BLaER1 treated with 17β-estradiol and CSF1 and Interleukin-3, amounts not matched to agents 10 nM and 100 nM (cell line): ENCODE results near the gene KLHDC4.

ENCODE experiments used
- H3K27ac ChIP-seq, 11 experiments: shearing (Covaris generic); formaldehyde crosslinking; 2 replicates each; pipeline ENCODE4 v1.8.1; 2022
- H3K27me3 ChIP-seq, 11 experiments: shearing (Covaris generic); formaldehyde crosslinking; 2 replicates each; pipeline ENCODE4 v1.8.1; 2022
- H3K36me3 ChIP-seq, 11 experiments: shearing (Covaris generic); formaldehyde crosslinking; 2 replicates each; pipeline ENCODE4 v1.8.1; 2022
- H3K4me1 ChIP-seq, 10 experiments: shearing (Covaris generic); formaldehyde crosslinking; 2 replicates each; pipeline ENCODE4 v1.8.1; 2022
- H3K4me2 ChIP-seq, 11 experiments: shearing (Covaris generic); formaldehyde crosslinking; 2 replicates each; pipeline ENCODE4 v1.8.1; 2022
- H3K4me3 ChIP-seq, 10 experiments: shearing (Covaris generic); formaldehyde crosslinking; 2 replicates each; pipeline ENCODE4 v1.8.1; 2022
- H3K9ac ChIP-seq, 11 experiments: shearing (Covaris generic); formaldehyde crosslinking; 2 replicates each; pipeline ENCODE4 v1.8.1; 2022
- H3K9me3 ChIP-seq, 11 experiments: shearing (Covaris generic); formaldehyde crosslinking; replicated peaks in 1 of 11; 2 replicates each; pipeline ENCODE4 v1.8.1; 2022
- H4K20me1 ChIP-seq, 11 experiments: shearing (Covaris generic); formaldehyde crosslinking; 2 replicates each; pipeline ENCODE4 v1.8.1; 2022
- Cebpa-rat ChIP-seq, 11 experiments: shearing (Covaris generic); IDR thresholded peaks; 2 replicates each; pipeline ENCODE4 v1.8.1; 2022

KLHDC4 gene

GRCh38 chr16:87762620-87763019 is 3.2 kb downstream of the KLHDC4 start:
- H3K4me2 ChIP-seq = peak overlapping the region in 3 of 11 experiments; percentile 0 to 16 (median 2); a peak in 1 of 22 replicates

GRCh38 chr16:87762071-87762571 is 3.7 kb downstream of the KLHDC4 start:
- Histone ChIP-seq H3K4me3 (no peak overlapping the region), H3K9ac (peak overlapping the region in 1 of 11 experiments; percentile 6; a peak in 1 of 22 replicates), H4K20me1 (peaks cover 0 to 84% (median 46%) of the 10 kb centered on the region in 11 experiments; a peak in 15 of 22 replicates), H3K36me3 (peaks cover 62 to 78% (median 73%) of the 10 kb centered on the region in 11 experiments), H3K27me3 (no peaks in the 10 kb centered on the region), H3K27ac (no peak overlapping the region), H3K4me2 (peak overlapping the region in 3 of 11 experiments; percentile 0 to 16 (median 2); a peak in 1 of 22 replicates), H3K4me1 (peaks cover 19 to 41% (median 34%) of the 10 kb centered on the region in 10 experiments), H3K9me3 (no peaks in the 10 kb centered on the region)
- no peak; a peak in 1 of 22 replicates for TF ChIP-seq Cebpa-rat (IDR thresholded peaks at IDR 0.05)

More at GRCh38 chr16:87762620-87763019, 3.2 kb downstream of the KLHDC4 start:
- peaks cover 57 to 73% (median 68%) of the 10 kb centered on the region in 11 experiments for H3K36me3 ChIP-seq
- H3K27ac ChIP-seq = no peak overlapping the region
- peaks cover 19 to 41% (median 34%) of the 10 kb centered on the region in 10 experiments for H3K4me1 ChIP-seq
- H3K9ac ChIP-seq = peak overlapping the region in 1 of 11 experiments; percentile 6; a peak in 2 of 22 replicates
- no peaks in the 10 kb centered on the region for H3K27me3 ChIP-seq
- peaks cover 0 to 79% (median 46%) of the 10 kb centered on the region in 11 experiments; a peak in 15 of 22 replicates for H4K20me1 ChIP-seq
- no peak overlapping the region for H3K4me3 ChIP-seq
- H3K9me3 ChIP-seq = no peaks in the 10 kb centered on the region
- no peak for TF ChIP-seq Cebpa-rat (IDR thresholded peaks at IDR 0.05)

DNA sequence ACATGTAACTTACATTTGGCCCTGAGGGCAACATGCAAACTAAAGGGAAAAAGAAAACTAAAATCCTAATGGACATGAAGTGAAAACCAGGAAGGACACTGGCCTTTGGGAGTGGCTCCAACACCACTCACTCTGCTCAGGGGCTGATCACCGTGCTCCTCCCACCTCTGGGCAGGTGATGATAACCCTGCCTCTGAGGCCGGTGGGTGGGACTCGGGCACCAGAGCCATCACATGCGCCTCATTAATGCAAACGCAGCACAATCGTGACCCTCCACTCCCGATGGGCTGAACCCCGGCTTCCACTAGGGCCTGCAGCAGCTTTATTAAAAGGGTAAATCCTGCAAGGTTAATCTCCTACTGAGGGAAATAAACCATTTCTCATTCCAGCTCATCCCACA is 4.7 kb downstream of the KLHDC4 start:
- Histone ChIP-seq H3K27ac (no peak overlapping the region), H3K27me3 (no peaks in the 10 kb centered on the region), H3K4me2 (no peak overlapping the region), H3K4me1 (peaks cover 14 to 35% (median 27%) of the 10 kb centered on the region in 10 experiments), H3K4me3 (no peak overlapping the region), H3K9ac (no peak overlapping the region), H4K20me1 (peaks cover 0 to 92% (median 49%) of the 10 kb centered on the region in 11 experiments; a peak in 16 of 22 replicates), H3K9me3 (no peaks in the 10 kb centered on the region), H3K36me3 (peaks cover 73 to 88% (median 83%) of the 10 kb centered on the region in 11 experiments)
- no peak for TF ChIP-seq Cebpa-rat (IDR thresholded peaks at IDR 0.05)

- Histone ChIP-seq H3K27me3 (no peaks in the 10 kb centered on the region), H3K9me3 (no peaks in the 10 kb centered on the region), H3K4me2 (no peak overlapping the region), H3K9ac (no peak overlapping the region), H3K4me3 (no peak overlapping the region), H3K36me3 (peaks cover 93 to 100% (median 100%) of the 10 kb centered on the region in 11 experiments), H4K20me1 (peaks cover 0 to 98% (median 54%) of the 10 kb centered on the region in 11 experiments; a peak in 16 of 22 replicates), H3K27ac (no peak overlapping the region), H3K4me1 (peaks cover 0 to 12% (median 10%) of the 10 kb centered on the region in 10 experiments; a peak in 11 of 20 replicates)
- TF ChIP-seq Cebpa-rat (IDR thresholded peaks at IDR 0.05) = no peak
Observed at GRCh38 chr16:87757841-87758426, 7.9 kb downstream of the KLHDC4 start.

- Histone ChIP-seq H3K4me3 (no peak overlapping the region), H3K4me2 (no peak overlapping the region), H3K36me3 (peaks cover 94 to 100% (median 100%) of the 10 kb centered on the region in 11 experiments), H3K27ac (no peak overlapping the region), H3K9ac (no peak overlapping the region), H3K4me1 (peaks cover 0 to 9% (median 0%) of the 10 kb centered on the region in 10 experiments; a peak in 4 of 20 replicates), H3K27me3 (no peaks in the 10 kb centered on the region), H4K20me1 (peaks cover 0 to 98% (median 63%) of the 10 kb centered on the region in 11 experiments; a peak in 16 of 22 replicates), H3K9me3 (no peaks in the 10 kb centered on the region)
- TF ChIP-seq Cebpa-rat (IDR thresholded peaks at IDR 0.05) = no peak
Observed at GRCh38 chr16:87754535-87754934, 11.3 kb downstream of the KLHDC4 start.

GRCh38 chr16:87747626-87748414 is 18.0 kb downstream of the KLHDC4 start:
- 0 out of 22 replicates have a peak overlapping the region, but pooled peaks of 1 of the 11 experiments have one; percentile 6 for H3K9ac ChIP-seq
- peaks cover 0 to 100% (median 73%) of the 10 kb centered on the region in 11 experiments; a peak in 18 of 22 replicates for H4K20me1 ChIP-seq
- H3K4me3 ChIP-seq = no peak overlapping the region
- H3K9me3 ChIP-seq = no peaks in the 10 kb centered on the region
- H3K27me3 ChIP-seq = no peaks in the 10 kb centered on the region
- no peak for TF ChIP-seq Cebpa-rat (IDR thresholded peaks at IDR 0.05)
- H3K36me3 ChIP-seq = peaks cover 88 to 100% (median 99%) of the 10 kb centered on the region in 11 experiments
- H3K4me2 ChIP-seq = no peak overlapping the region
- no peak overlapping the region for H3K27ac ChIP-seq
- peaks cover 0 to 9% (median 0%) of the 10 kb centered on the region in 10 experiments; a peak in 4 of 20 replicates for H3K4me1 ChIP-seq

- Histone ChIP-seq H3K4me1 (peaks cover 0 to 8% (median 0%) of the 10 kb centered on the region in 10 experiments; a peak in 4 of 20 replicates), H3K9ac (no peak overlapping the region), H4K20me1 (peaks cover 0 to 100% (median 78%) of the 10 kb centered on the region in 11 experiments; a peak in 19 of 22 replicates), H3K9me3 (no peaks in the 10 kb centered on the region), H3K27me3 (no peaks in the 10 kb centered on the region), H3K4me2 (no peak overlapping the region), H3K36me3 (peaks cover 88 to 100% (median 99%) of the 10 kb centered on the region in 11 experiments), H3K4me3 (no peak overlapping the region), H3K27ac (no peak overlapping the region)
- TF ChIP-seq Cebpa-rat (IDR thresholded peaks at IDR 0.05) = no peak
Observed at GRCh38 chr16:87746178-87746577, 19.6 kb downstream of the KLHDC4 start.

GRCh38 chr16:87744750-87745514 is 20.9 kb downstream of the KLHDC4 start:
- Histone ChIP-seq H4K20me1 (peaks cover 0 to 100% (median 78%) of the 10 kb centered on the region in 11 experiments; a peak in 19 of 22 replicates), H3K27me3 (no peaks in the 10 kb centered on the region), H3K9ac (no peak overlapping the region), H3K9me3 (no peaks in the 10 kb centered on the region), H3K4me2 (no peak overlapping the region), H3K27ac (no peak overlapping the region), H3K36me3 (peaks cover 88 to 100% (median 99%) of the 10 kb centered on the region in 11 experiments), H3K4me1 (no peaks in the 10 kb centered on the region), H3K4me3 (no peak overlapping the region)
- no peak for TF ChIP-seq Cebpa-rat (IDR thresholded peaks at IDR 0.05)
